Activated CD4-positive, alpha-beta T cell treated with anti-CD3 and anti-CD28 coated beads for 24 hours (primary cell): ENCODE data around the gene PIP5K1A.

Experiments used
- DNase-seq, 2 donors: peaks; one replicate each; pipeline ENCODE4 v3.0.0-alpha.2; 2020; ENCODE audit warnings: low read depth in 2 of 2

The PIP5K1A gene

DNA sequence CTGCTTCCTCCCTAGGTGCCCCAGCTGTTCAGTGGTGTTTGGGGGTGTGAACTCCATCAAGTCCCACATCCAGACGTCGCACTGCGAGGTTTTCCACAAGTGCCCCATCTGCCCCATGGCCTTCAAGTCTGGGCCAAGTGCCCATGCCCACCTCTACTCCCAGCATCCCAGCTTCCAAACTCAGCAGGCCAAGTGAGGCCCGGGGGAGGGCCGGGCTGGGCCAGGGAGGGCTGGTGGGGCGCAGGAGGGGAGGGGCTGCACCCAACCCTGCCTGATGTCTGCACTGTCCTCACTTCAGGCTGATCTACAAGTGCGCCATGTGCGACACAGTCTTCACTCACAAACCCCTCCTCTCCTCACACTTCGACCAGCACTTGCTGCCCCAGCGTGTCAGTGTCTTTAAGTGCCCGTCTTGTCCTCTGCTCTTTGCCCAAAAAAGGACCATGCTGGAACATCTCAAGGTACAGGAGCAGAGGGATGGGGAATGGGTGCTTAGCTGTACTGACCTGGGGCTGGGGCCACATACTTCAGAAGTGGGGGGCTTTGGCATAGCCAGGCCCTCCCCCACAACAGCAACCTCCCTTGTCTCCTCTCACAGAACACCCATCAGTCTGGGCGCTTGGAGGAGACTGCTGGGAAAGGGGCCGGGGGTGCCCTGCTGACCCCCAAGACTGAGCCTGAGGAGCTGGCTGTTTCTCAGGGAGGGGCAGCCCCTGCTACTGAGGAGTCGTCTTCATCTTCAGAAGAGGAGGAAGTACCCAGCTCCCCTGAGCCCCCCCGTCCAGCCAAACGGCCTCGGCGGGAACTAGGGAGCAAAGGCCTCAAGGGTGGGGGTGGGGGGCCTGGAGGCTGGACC is 91.0 kb downstream of the PIP5K1A start:
- no peak for DNase-seq

DNA sequence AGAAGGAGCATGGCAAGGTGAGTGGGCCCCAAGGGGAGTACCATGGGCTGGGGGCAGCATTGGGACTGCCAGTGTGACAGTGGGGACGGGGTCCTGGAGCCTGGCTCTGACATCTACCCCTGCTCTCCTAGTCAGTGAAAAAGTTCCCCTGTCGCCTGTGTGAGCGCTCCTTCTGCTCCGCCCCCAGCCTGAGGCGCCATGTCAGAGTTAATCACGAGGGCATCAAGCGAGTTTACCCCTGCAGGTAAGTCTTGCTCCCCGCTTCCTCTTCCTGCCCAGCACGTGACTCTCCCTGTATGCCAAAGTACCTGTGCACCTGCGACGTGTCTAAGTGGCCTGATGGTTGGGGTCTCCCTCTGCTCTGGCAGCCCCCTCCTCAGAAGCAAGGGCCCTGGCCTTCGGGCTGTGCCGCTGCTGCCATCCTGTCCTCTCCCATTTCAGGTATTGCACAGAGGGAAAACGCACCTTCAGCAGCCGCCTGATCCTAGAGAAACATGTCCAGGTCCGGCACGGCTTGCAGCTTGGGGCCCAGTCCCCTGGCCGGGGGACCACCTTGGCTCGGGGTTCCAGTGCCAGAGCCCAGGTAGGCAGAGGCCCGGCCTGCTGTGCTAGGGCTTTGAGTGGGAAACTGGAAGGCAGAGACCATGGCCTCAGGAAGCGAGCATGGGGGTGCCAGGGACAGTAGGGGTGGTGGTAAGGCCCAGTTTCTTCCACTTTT is 91.8 kb downstream of the PIP5K1A start:
- DNase-seq: no peak

DNA sequence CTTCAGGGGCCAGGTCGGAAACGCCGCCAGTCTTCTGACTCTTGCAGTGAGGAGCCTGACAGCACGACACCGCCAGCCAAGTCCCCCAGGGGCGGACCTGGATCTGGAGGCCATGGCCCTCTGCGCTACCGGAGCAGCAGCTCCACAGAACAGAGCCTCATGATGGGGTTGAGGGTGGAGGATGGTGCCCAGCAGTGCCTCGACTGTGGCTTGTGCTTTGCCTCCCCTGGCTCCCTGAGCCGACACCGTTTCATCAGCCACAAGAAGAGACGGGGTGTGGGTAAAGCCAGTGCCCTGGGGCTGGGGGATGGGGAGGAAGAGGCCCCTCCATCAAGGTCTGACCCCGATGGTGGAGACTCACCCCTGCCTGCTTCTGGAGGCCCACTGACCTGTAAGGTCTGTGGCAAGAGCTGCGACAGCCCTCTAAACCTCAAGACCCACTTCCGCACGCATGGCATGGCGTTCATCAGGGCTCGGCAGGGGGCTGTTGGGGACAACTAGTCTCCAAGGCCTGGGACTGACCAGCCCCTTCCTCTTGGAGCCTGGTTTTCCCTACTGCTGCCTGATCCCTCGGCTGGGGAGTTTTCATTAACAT is 92.5 kb downstream of the PIP5K1A start:
- DNase-seq: no peak

DNA sequence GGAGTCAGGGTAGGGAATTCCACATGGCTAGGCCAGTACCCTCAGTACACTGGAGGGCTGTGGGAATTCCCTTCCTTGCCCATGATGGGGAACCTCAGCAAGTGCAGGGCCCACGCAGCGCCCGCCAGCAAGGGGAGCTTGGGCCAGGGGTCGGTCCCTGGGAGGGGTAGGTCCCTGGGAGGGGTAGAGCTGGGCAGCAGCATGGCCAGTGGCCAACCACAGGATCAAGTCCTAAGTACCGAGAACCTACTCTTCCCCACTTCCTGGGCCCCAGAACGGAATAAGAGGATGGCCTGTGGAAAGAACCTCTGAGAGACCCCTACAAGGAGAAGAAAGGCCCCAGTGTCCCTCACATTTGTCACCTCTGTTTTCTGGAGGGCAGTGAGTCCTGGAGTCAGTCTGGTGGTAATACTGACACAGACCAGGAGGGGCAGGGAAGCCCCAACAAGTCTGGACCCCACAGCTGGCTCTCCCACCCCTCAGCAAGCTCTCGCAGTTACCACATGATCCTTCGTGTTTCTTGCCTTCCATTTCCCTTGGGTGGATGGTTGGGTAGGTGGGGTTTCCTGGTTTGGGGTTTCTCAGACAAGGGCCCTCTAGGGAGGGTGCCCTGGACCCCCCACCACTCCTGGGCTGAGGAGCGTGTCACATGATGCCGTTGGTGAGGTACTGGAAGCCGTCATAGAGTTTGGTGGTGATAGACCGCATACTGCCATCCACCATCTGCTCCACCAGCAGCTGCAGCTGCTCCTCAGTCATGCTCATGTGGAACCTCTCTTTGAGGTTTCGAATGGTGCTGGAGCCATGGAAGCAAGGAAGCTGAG is 94.1 kb downstream of the PIP5K1A start:
- no peak for DNase-seq

DNA sequence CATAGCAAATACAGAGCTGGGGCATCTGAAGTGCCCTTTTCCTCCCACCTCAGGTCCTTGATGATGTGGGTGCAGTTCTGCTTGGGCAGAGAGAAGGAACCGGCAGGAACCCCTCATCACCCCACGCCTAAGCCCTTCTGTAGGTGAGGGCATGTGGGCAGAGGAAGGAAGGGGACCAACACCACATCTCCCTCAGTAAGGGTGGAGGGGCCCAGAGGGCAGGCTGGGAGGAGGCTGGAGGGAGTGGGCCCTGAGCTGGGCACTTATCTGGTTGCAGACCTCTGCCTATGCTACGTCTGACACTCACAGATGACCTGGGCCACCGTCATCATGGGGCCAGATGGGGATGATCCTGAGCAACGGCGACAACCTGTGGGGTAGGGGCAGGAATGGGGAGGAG is 94.7 kb downstream of the PIP5K1A start:
- no peak for DNase-seq

DNA sequence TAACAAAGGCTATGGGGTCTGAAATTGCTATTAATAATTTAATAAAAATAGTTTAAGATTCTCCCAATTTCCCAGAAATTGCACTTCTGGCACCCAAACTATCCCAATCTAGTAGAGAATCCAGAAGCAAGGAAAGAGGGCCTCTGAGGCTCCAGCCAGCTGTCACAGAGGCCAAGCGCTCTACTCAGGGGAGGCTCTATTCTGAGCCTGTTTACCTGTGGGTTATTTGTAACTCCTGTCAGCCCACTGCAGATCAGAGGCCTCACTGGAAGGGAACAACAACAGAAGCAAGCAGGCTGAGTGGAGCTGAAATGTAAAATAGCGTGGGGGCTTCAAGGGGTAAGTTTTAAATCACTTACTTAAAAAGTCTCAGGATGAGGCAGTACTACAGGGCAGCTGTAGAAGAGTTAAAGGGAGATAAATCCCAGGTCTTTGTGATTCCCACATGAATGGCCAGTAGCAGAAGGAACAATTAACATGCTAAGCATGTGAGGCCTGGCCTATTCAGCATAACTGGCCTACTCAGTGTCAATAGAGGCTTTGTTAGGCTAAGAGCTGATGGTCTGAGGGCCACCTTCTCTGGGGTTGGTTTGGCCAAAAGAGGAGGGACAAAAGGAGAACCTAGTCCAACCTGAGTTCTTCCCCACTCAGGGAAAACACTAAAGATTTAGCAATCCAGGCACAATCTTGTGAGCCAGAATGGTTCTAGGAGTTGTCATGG is 96.5 kb downstream of the PIP5K1A start:
- DNase-seq: no peak
